NCI-H748 treated with DMSO at 0.1 percent for 48 hours (cell line): Measurements from ENCODE around the gene SELENOO.

Source experiments
- DNase-seq: peaks from one replicate; lab custom pipeline; 2025; lab: John Stamatoyannopoulos, UW

The SELENOO gene

DNA sequence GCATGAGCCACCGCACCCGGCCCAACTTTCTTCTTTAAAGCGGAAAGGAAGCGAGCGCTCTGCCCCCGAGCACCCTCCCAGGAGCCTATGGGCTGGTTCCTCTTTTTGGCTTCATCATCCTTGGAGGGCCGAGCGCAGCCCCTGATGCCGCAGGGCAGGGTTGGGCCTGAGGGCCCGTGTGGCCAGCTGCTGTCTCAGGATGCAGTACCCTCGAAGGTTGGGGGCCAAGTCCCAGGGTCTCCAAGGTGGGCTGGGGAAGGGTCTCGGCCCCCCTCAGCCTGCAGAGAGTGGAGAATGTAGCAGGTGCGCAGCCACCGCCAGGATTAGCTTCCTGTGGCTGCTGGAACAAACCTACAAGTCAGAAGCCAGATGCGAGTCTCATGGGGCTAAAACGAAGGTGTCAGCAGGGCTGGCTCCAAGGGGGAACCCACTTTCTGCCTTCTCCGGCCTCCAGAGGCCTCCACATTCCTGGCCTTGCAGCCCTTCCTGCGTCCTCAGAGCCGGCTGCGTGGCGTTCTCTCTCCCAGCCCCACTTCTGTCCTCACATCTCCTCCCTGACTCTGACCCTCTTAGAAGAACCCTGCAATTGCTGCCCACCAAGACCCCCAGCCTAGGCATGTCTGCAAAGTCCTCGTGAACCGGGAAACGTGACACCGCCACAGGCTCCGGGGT lies 27.4 kb upstream of the SELENOO start:
- no peak for DNase-seq

DNA sequence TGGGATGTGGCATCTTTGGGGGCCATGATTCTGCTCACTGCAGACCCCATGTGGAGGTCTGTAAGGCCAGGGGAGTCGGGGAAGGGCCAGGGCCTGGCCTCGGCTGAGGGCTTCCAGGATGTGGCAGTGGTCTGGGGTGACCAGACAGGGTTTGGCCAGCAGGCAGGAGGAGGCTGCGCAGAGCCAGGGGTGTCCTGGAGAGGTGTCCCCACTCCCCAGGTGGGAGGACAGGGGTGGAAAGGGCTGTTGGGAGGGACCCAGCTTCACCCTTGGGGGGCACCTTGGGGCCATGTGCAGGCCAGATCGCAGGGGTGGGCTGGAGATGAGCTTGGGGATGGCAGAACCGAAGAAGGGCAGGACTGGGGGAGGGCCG lies 26.8 kb upstream of the SELENOO start:
- DNase-seq = no peak

DNA sequence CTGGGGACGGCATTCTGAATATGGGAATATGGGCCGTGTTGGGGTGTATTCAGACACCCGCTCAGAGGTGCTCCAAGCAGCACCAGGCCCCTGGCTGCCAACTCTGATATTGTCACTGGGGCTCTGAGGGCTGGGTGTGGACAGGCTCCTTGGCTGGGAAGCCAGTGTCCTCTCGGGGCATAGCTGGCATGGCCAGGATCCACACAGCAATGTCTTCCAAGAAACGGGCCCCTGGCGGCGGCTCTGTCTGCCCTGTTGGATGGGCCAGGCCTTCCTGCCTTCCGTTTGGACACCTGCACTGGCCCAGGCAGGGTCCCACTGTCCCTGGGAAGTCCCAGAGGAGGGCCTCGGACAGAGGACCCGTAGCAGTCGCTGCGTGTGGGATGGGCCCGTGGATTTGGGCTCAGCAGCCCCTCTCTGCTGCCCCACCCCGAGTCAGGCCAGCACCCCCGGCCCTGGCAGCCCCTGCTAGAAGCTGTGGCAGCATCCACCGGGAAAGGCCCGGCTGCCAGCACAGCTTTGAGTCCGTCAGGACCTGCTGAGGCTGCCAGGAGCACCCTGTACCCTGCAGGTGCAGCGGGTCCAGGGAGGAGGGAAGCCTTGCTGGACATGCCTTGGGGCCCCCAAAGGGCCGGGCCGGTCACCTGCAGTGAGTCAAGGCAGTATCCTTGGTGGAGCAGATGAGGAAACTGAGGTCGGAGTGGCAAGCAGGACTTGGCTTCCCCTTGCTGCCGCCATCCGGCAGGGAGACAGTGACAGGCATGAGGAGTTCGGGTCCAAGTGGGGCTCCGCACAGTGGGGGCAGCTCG lies 26.2 kb upstream of the SELENOO start:
- DNase-seq = no peak

DNA sequence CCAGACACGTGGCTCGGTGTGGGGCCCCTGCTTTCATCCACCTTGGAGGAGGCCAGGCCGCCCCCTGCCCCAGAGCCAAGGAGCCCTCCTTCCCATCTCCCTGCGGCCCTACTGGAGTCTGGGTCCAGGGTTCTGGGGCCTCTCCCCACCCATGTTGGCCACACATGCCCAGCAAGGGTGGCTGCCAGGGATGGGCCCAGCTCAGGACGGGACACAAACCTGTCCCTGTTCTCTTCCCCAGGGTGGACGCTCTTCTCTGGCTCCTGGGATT lies 25.7 kb upstream of the SELENOO start:
- no peak for DNase-seq

DNA sequence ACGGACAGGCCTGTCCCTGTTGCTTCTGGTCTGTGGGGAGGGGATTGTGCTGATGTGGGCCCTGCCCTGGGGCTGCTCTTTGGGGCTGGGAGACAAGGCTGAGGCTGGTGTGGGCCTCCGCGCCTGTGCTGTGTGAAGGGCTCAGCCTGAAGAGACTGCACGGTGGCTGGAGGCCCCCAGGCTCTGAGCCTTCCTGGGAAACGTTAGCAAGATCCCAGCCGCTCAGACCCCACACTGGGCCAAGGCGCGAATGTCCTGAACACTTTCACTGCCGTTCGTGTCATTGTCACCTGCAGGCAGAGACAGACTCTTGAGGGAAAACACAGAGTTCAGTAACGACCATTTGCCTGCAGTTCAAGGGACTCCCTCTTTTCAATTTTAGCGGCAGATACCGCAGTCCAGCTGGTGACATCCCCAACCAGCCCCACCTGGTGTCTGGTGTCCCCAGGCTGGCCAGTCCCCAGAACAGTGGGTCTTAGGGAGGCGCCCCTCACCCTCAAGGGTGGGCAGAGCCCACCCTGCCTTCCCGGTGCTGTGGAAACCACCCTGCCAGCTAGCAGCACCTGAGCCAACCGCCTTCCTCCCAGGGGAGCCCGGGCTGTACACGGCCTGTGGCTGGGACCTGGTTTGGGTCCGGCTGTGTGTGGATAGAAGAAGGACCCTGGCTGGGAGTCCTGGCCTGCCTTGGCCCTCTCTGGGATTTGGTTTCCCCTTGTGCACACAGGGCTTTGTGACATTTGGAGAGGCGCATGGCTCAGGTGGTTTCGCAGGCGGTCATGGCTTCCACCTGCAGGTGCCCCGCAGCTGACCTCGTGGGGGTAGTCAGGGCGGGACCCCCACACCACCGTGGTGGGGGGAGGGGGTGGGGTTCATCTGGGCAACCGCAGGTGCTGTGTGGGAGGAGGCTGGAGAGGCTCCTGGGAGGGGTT lies 24.6 kb upstream of the SELENOO start:
- no peak for DNase-seq

DNA sequence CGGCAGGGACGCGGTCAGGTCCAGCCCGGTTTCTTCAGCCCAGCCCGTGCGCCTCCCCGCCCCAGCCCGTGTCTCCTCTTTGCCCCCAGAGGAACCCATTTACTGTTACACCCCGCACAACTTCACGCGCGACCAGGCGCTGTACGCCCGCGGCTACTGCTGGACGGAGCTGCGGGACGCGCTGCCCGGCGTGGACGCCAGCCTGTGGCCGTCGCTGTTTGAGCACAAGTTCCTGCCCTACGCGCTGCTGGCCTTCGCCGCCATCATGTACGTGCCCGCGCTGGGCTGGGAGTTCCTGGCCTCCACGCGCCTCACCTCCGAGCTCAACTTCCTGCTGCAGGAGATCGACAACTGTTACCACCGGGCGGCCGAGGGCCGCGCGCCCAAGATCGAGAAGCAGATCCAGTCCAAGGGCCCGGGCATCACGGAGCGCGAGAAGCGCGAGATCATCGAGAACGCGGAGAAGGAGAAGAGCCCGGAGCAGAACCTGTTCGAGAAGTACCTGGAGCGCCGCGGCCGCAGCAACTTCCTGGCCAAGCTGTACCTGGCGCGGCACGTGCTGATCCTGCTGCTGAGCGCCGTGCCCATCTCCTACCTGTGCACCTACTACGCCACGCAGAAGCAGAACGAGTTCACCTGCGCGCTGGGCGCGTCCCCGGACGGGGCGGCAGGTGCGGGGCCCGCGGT lies 23.8 kb upstream of the SELENOO start:
- DNase-seq = no peak

DNA sequence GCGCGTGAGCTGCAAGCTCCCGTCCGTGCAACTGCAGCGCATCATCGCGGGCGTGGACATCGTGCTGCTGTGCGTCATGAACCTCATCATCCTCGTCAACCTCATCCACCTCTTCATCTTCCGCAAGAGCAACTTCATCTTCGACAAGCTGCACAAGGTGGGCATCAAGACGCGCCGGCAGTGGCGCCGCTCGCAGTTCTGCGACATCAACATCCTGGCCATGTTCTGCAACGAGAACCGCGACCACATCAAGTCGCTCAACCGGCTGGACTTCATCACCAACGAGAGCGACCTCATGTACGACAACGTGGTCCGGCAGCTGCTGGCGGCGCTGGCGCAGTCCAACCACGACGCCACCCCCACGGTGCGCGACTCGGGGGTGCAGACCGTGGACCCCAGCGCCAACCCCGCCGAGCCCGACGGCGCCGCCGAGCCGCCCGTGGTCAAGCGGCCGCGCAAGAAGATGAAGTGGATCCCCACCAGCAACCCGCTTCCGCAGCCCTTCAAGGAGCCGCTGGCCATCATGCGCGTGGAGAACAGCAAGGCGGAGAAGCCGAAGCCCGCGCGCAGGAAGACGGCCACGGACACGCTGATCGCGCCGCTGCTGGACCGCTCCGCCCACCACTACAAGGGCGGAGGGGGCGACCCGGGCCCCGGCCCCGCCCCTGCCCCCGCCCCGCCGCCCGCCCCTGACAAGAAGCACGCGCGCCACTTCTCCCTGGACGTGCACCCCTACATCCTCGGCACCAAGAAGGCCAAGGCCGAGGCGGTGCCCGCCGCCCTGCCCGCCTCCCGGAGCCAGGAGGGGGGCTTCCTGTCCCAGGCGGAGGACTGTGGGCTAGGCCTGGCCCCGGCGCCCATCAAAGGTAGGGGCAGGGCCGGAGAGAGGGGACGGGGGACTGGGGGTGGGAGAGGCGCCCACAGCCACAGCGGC lies 23.0 kb upstream of the SELENOO start:
- DNase-seq = no peak

DNA sequence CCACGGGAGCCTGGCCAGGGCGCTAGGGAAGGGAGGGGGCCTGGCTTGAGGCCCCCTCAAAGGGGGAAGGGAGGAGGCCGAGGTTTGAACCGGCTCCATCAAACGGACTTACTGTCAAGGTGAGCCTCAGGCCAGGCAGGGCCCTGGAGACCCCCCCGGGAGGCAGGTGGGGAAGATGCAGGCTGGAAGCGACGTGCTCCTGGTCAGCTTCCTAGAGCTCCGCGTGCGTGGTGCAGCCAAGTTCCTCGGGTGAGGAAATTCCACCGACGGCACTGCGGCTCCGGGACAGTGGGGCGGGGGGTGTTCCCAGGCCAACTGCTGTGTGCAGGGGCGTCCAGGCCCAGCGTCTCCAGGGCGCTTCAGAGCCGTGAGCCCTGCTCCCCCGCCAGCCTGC lies 22.3 kb upstream of the SELENOO start:
- DNase-seq = no peak

DNA sequence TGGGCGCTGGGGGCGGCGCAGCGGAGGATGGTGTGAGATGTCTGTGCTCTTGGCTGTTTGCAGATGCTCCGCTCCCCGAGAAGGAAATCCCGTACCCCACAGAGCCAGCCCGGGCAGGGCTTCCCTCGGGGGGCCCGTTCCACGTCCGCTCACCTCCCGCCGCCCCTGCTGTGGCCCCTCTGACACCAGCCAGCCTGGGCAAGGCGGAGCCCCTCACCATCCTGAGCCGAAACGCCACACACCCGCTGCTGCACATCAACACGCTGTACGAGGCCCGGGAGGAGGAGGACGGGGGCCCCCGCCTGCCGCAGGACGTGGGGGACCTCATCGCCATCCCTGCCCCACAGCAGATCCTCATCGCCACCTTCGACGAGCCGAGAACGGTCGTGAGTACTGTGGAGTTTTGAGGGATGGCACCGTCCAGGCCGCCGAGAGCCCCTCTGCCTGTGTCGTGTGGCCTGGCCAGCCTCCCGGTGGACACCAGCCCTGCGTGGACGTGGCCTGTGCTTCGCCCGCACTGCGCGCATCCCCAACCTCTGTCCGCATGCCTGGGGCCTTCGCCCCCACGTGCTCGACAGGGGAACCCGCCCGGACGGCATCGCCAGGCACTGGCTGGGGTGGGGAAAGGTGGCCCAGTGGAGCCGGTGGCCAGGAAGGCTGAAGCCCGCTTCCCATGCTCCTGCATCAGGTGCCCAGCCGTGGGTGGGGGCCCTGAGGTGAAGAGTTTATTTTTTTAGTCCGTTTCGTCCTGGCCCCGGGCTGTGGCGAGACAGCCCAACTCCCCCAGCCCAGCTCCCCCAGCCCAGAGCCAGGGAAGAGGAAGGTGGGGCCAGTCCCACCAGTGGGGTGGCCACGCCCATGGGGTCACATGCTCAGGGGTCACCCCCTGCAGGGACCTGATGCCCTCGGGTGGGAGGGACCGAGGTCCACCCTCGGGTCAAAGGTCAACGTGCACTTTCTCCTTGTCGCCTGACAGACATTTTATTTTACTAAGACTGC lies 21.6 kb upstream of the SELENOO start:
- DNase-seq = no peak

DNA sequence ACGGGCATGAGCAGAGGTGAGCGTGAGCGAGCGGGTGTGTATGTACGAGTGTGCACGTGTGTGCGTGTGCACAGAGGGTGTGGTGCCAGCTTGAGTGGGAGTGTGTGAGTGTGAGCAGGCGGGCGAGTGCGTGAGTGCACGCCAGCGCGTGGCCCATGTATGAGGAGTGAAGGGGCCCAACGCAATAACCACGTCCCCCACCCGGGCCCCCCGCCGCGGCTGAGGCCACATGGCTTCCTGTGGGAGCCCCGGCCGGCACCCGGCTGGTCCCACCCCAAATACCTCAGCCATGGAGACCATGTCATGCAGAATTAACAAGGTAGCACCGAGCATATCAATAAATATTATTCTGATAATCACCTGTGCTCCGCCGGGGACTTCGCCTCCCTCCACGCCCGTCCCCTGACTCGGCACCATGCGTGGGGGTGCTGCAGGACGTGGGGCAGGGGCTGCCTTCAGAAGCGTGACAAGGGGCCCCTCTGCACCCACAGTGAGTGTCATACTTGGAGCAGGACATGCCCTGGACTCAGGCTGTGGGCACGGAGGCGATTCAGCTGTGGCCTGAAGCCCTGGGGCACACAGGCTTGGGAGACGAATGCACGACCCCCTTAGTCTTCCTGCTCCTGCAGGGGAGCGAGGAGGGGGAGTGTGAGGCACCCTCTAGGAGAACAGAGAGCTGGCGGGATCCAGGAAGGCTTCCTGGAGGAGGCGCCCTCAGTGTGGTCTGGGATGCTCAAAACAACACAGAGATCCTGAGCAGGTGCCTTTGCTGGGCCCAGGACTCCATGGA lies 20.7 kb upstream of the SELENOO start:
- no peak for DNase-seq

DNA sequence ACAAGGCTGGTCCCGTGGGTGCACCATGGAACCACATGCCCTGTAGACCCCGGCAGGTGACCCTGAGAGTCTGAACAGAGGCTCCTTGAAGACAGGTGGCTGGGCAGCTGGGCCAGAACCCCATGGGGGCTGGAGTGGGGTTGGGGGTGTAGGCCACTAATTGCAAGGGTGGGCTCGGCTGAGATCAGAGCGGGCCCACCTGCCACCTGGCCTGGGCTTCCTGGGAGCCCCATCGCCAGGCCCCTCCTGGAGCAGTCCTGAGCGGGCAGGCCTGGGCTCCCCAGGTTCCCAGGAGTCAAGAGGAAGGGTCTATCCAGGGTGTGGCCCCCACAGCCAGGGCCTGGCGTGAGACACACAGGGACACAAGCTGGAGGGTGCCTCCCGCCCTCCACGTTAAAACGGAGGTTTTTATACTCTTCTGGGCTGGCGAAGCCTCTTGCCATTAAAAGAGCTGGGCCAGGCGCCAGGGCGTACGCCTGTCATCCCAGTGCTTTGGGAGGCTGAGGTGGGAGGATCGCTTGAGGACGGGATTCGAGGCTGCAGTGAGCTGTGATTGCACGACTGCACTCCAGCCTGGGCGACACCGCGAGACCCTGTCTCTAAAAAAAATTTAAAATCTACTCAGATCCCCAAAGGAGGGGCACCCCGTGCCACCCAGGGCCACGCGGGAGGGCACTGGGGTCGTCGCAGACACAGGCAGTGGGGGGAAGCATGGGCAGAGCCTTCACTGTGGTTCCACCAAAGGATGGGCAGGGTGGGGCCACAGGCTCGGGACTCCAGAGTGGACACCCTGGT lies 19.9 kb upstream of the SELENOO start:
- no peak for DNase-seq

DNA sequence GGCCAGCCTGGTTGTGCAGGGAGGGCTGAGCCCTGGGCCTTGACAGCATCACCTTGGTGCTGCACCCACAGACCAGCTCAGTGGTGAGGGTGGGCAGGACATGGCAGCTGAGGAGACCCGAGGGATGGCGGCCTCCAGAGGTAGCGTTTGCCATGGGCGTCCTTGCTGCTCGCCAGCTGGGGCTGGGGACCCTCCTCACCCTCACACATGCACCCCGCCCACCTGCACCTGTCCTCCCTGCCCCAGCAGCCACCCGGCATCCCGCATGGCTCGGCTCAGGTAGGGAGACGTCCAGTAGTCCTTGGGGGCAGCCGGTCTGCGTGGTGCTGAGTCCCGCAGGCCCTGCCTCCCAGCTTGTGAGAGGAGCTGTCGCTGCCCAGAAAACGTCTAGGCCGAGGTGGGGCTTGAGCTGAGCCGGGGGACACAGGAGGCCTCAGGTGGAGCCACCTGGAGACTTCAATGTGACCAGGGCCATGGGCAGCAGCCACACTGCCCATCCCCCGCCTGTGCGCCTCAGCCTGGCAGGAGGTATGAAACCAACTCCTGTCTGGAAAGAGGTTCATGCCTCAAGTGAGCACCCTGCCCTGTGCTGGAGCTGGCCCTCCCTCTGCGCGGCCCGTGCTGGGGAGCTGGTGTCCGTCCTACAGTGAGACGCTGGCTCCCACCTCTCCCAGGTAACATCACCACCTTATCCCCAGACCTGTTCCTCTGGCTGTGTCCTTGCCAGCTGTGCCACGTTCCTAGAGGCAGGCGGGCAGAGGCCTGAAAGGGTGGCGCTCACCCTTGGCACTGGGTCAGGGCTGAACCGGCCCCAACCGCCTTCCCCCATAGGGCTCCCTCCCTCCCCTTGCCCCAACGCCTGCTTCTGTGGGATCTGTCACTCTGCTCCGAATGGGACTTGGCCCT lies 18.4 kb upstream of the SELENOO start:
- DNase-seq = no peak

DNA sequence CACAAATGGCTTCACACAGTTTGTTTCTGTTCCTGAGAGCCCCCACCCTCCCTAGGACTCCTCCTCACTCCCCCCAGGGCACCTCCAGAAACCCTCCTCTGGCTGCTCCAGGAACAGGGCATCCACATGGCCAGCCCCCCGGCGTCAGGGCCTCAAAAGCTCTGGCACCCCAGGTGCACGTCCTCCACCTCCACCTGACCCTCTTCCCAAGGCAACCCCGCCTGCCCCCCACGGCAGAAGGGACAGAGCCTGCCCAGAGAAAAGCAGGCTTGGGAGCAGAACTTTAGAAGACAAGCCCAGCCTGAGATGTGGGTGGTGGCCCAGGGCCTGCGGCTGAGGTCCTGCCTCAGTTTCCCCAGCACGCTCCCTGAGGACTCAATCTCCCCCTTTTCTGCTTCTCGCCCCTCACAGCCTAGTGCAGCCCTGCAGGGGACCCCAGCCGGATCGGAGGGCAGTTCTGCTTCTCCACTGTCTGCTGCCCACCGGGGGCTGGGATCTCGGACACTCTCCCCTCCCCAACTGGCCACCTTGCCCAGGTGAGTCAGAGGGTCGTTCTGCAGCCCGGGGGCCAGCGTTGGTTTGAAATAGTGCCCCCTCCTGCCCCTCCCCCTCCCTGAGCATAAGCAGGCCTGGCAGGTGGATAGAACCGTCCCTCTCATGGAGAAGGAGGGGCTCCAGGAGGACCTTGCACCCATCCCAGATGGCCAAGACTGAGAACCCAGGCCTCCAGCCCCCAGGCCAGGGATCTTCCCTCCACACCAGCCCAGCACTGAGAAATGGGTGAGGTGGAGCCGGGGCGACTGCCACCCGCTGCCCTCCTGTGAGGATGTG lies 17.5 kb upstream of the SELENOO start:
- no peak for DNase-seq

DNA sequence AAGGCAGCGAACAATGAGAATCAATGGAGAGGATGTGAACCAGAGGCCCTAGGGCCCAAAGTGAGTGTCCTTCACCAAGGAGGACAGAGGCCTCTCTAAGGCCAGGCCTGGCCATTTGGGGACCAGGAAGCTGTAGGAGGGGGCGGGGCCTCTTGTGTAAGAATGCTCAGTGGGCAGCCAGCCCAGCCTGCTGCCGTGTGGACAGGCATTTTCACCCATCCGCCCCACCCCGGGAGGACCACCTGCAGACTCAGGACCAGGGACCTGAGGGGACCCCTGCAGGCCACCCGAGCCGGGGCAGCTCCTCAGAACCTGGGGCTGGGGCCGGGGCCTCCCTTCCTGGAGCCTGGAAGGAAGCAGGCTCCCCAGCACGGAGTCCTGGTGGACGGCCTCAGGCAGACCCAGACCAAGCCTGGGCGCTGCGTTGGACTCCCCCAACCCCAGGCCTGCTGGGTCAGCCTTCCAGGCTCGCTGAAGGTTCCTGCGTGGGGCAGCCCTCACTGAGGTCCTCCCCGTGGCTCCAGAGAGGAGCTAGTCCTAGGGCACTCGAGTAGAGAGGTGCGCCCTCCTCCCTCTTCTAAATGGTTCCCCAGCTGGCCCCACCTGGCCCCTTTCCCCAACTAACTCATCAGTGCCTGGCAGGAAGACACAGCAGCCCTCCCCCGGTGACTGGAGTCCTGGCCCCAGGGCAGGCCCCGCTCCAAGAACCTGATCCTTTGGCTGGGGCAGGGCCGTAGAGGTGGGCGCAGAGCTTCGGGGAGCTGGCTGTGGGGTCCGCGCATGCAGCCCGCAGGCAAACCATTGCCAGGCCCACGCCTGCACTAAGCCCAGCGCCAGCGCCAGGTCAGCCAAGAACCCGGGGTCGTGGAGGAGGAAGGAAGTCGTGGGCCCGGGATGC lies 16.6 kb upstream of the SELENOO start:
- DNase-seq = no peak

DNA sequence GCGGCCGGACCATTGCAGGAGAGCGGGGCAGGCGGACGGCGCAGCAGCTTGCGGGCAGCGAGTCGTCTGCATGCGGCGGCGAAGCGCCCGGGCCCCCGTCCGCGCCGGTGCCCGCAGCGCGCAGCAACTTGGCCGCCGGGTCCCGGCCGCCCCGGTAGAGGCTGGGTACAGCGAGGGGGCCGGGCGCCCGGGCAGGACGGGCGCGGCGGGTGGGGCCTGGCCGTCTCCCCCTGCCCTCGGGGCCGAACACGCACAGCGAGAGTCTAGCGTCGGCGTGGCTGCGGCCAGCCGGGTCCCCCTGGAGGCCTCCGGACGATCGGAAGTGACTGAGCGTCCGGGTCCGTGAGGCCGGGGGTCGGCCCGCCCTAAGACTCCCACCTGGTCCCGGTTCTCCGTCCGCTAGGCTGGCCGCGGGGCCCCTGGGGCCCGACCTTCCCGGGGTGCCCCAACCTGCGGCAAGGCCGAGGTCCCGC lies 15.9 kb upstream of the SELENOO start:
- no peak for DNase-seq
